KG1 (cell line): ENCODE results near the gene ACLY.
"Not testable (repeated sequence)": the region's sequence is repeated elsewhere in the genome, so short reads cannot be mapped to it uniquely, and the experiment has no call there.

ENCODE experiments used
- DNase-seq: peaks from one replicate; lab custom pipeline; 2025; lab: John Stamatoyannopoulos, UW

Gene ACLY

DNA sequence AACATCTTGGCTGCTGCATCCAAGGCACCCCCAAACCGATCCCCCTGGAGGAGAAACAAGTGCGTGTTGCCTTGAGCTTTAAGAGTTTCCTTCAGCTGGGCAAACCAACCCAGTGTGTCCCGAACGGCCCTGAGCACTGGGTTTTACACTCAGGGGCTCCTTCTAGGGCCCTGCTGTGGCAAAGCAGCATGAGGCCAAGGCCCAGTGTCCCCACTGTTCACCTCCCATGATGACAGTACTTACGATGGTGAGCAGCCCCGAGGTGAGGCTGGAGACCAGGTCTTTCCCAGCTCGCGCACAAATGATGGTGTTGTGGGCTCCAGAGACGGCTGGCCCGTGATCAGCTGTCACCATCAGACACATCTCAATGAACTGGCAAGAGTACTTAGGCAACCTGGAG, 47.0 kb downstream of the ACLY start:
- no peak for DNase-seq

DNA sequence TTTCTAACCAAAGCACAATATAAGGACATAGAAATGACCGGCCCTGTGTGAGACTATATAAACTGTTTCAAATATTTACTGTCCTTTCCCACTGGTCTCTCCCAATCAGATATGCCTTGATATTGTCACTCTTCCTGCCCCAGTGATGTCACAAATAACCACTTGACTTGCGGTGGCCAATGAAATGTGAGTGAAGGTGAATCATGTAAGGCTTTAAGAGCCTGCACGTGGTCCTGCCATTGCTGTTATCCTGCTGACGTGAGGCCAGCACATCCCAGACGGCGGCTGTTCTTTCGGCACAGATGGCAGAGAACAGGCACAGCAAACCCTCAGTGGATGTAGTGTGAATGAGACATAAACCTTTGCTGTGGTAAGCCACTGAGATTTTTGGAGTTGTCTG, 48.1 kb downstream of the ACLY start:
- no peak for DNase-seq

DNA sequence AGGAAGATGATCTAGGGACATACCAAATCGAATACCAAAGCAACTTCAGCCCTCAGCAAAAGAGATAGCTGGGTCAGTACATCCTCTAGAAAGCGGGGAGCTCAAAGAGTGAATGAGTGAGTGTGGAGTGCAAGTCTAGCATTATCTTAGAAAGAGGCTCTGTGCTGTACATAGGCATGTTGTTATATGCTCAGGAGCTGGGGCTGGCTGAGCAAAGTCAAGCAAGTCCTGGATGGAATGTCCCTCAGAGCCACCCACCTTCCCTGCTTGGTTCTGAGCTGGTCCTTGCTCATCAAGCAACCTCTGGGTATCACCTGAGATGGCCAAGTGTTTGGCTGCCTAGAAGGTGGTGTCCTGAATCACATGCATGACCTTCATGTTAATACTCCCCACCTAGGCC, 48.7 kb downstream of the ACLY start:
- no peak for DNase-seq

DNA sequence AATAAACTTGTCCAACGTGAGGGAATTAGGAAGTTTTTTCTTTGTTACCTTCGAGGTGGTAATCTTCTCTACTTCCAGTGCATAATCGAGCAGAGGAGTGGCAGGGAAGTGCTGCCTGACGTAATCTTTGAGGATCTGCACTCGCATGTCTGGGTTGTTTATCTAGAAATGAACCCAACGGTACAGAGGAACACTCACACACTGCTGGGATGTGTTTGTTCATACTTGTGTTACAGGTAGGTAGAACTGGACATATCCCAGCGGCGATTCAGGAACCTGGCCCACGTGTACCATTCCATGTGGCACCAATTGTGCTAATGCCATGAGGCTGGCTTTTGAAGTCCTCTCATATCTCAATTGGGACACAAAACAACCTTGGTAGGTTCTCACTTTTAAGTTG, 49.3 kb downstream of the ACLY start:
- no peak for DNase-seq

DNA sequence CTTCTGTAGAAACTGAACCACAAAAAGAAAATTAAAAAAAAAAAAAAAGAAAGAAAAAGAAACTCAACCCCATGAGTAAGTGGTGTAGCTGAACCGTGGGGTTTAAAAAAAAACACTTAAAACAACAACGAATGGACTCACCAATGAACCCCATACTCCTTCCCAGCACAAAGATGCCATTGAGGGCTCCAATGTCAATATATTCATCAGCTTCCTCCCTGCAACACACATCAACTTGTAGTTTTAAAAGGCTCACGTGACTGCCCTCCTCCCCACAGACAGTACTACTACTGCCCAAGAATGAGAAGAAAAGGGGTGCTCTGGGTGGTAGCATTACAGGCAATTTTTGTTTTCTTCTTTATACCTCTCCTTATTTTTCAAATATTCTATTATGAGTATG, 50.2 kb downstream of the ACLY start:
- DNase-seq: no peak

DNA sequence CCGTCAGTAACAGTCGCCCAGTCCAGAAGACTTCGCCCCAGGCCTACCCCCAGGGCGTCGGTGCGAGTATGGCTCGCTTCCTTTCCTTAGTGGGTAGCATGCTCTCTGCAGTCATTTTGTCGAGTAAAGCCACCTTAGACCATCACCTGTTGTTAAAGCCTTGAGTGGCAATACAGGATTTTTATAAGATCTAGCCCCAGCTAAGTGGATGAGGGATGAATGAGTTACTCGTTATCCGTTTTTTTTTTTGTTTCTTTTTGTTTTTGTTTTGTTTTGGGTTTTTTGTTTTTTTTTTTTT, 53.2 kb downstream of the ACLY start:
- no peak for DNase-seq

DNA sequence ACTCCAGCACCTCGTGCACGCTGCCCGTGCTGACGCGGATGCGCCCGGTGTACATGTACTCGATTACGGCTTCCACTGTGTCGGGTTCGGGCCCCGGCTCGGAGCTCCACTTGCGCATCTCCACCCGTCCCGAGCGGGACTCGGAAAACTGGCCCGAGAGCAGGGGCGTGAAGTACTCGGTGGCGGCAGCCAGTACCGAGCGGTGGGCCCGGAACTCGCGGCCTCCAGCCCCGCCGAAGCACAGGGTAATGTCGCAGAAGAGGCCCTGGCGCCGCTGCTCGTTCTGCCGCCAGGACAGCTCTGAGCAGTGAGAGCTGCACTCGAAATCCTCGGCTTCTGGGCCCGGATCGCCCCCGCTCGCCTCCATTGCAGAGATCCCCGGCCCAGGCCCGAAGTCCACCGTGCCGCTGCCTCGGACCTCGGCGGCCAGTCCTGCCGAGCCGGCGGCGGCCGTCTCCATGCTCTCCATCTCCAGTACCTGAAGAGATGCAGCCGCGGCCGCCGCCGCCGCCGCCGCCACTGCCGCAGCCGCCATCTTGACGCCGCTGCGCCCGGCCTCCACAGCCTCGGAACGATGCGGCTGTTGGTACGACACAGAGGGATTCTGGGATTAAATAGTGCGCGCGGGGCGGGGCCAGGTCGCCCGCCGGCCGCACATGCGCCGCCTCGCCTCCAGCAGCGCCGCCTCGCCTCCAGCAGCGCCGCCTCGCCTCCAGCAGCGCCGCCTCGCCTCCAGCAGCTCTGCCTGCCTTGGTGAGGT, 53.7 kb downstream of the ACLY start, which contains the start of gene KLHL11:
Gene KLHL11 (minus strand): TSS at position 588 of the 760 bp plus-strand sequence. CDS start 53 bp downstream, at position 535.
- peak; percentile 71 for DNase-seq

DNA sequence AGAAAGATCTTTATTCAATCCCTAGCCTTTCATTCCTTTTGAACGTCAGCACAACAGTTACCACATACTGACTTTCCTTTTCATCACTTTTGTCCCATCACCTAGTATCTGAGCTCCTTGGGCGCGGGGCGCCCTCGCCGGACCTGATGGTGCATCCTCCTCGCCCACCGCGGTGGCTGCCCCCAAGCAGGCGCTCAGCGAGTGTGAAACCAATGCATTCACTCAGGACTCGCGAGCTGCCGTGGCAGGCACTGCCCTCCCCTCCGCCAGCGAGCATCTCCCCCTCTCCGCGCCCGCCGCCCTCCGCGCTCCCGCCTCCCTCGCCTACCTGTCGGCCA, 54.3 kb downstream of the ACLY start:
- DNase-seq: no peak

DNA sequence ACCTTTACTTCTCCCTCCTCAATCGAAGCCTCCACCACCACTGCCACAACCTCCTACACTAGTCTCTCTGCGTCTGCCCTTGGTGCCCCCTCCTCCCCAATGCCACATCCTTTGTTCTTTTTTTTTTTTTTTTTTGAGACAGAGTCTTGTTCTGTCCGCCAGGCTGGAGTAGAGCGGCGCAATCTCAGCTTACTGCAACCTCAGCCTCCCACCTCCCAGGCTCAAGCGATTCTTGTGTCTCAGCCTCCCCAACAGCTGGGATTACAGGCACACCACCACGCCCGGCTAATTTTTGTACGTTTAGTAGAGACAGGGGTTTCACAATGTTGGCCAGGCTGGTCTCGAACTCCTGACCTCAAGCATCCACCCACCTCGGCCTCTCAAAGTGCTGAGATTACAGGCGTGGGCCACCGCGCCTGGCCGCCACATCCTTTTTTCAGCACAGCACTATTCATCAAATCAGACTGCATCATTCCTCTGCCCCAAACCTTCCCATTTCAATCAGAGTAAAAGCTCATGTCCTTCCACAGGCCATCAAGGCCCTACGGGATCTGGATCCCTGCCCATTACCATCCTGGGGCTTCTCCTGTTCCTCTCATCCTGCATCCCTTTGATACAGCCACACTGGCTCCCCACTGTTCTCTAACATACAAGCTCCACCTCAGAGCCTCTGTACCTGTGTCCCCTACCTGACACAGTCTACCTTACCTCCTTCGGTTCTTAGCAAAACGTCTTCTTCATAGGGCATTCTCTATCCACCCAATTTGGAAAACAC, 55.5 kb downstream of the ACLY start:
- DNase-seq: no peak

DNA sequence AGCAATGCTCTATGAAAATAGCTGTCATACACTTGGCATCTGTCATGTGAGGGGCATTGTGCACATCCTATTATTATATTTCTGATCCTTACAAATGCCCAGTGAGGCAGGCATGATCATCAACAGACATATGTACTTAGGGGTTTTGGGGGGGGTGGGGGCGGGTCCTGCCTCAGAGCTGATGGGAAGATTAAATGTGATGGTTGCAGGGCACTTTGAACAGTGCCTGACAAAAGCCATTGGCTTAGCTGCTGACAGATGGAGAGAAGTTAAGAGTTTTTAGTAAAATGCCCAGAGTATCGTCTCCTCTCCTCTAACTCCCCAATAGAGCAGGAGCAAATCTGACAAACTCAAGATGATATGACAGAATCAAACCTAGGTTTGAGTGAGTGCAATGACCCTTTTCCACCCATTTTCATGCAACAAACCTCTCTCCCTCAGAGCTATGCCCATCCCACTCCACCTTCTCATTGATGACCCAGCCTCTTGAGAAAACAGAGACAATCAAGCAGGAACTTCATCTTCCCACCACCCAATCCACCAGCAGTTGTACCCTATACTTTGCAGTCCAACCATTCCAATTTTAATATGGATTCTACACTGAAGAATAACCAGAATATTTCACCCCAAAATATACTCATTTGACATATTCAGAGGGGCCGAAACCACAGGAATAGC, 58.4 kb downstream of the ACLY start:
- DNase-seq: no peak

DNA sequence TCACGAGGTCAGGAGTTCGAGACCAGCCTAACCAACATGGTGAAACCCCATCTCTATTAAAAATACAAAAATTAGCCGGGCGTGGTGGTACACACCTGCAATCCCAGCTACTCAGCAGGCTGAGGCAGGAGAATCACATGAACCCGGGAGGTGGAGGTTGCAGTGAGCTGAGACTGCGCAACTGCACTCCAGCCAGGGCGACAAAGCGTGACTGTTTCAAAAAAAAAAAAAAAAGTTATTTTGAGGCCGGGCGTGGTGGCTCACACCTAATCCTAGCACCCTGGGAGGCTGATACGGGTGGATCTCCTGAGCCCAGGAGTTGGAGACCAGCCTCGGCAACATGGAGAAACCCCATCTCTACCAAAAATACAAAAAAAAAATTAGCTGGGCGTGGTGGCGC, 67.4 kb downstream of the ACLY start:
- not testable (repeated sequence) for DNase-seq

DNA sequence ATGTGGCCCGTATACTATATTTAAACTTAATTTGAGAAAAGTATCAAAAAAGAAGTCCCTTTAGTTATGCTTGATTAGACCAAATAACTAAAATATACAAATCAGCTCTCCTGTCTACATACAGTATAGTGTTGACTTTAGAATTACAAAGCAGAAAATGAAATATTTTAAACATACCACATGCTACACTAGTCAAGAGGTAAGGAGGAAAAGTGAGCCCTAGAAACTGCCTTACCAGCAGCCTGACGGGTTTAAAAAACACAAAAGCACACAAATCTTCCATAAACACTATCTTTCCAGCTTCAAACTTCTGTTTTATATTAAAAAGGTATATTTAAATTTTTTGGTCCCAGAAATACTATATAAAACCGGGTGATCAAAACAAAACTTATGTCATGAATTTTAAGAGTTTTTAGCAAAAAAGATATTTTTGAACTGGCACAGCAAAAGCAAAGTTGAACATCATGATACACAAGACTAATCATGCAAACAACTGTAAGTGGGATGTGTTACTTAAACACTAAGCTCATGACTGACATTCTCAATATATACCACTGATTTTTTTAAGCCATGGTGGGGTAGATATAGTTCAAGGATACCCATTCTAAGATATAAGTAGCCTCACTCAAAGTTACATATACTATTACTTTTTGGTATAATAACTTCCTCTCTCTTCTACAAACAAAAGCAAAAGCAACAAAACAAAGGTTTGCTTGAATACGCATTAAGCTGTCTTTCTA, 69.3 kb downstream of the ACLY start:
- DNase-seq: no peak

DNA sequence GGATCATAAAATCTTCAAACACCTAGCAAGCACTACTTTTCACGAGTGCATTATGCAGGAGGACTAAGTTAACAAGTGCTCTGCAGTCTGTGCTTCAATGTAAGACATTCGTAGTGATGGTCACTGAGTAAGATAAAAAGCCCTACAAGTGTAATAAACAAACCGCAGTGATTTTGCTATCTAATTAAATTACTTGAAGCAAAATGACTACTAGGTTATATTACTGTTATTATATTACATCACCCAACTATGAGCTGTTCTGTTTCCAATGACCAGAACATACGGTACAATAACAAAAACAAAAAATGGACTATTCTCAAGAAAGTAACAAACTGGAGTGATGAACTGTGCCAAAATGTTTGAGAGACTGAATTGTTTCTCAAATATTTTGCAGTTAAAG, 70.0 kb downstream of the ACLY start:
- no peak for DNase-seq

DNA sequence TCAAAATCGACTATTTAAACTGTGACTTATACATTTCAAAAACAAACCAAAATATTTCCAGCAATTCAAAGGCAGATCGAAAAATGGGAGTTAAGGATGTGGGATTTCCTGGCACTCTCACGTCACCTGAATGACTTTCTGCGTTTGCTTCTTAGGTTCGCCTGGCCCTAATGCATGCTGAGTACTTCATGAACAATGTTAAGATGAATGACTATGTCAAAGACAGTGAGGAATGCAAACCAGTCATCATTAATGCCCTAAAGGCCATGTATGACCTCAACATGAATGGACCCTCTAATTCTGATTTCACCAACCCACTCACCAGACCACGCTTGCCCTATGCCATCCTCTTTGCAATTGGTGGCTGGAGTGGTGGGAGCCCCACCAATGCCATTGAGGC, 73.8 kb downstream of the ACLY start:
- no peak for DNase-seq

DNA sequence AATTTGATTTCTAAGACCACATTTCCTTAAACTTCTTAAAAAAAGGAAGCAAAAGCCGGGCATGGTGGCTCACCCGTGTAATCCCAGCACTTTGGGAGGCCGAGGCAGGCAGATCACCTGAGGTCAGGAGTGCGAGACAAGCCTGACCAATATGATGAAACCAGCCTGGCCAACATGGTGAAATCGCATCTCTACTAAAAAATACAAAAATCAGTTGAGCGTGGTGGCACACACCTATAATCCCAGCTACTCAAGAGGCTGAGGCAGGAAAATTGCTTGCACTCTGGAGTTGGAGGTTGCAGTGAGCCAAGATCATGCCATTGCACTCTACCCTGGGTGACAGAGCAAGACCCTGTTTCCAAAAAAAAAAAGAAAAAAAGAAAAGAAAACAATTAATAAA, 78.0 kb downstream of the ACLY start:
- not testable (repeated sequence) for DNase-seq

DNA sequence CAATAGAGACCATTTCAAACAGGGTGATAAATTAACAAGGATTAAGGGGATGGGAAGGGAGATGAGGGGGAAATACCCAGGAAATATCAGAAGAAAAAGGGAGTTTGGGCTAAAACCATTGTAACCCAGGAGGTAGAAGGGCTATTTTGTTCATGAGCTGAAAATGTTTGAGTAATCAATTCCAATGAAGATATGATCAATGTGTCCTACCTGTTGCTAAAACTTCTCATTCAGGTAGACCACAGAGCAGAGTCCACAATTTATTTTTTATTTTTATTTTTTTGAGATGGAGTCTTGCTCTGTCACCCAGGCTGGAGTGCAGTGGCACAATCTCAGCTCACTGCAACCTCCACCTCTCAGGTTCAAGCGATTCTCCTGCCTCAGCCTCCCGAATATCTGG, 79.3 kb downstream of the ACLY start:
- DNase-seq: not testable (repeated sequence)

DNA sequence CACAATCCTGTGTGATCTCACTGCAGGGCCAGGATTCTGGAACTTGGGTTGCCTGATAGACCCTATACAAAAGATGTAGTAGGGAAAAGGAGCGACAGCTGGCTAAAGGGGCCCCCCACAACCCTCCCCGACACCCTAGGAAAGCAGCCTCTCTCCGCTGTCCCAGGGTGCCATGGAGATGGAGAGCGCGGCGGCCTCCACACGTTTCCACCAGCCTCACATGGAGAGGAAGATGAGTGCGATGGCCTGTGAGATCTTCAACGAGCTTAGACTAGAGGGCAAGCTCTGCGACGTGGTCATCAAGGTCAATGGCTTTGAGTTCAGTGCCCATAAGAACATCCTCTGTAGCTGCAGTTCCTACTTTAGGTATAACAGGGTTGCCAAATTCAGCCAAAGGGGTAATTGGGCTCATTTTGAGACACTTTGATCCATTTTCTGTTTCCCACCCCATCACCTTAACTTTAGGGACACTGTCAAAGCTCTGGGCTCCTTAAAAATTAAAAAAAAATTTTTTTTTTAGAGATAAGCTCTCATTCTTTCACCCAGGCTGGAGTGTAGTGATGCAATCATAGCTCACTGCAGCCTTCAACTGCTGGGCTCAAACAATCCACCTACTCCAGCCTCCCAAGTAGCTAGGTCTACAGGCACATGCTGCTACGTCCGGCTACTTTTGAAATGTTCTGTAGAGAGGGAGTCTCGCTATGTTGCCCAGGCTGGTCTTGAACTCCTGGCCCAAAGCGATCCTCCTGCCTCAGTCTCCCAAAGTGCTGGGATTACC, 80.8 kb downstream of the ACLY start, which contains the start of gene KLHL10:
Gene KLHL10 (plus strand): TSS at position 65 of the 778 bp plus-strand sequence. CDS start 108 bp downstream, at position 173.
- DNase-seq: no peak

DNA sequence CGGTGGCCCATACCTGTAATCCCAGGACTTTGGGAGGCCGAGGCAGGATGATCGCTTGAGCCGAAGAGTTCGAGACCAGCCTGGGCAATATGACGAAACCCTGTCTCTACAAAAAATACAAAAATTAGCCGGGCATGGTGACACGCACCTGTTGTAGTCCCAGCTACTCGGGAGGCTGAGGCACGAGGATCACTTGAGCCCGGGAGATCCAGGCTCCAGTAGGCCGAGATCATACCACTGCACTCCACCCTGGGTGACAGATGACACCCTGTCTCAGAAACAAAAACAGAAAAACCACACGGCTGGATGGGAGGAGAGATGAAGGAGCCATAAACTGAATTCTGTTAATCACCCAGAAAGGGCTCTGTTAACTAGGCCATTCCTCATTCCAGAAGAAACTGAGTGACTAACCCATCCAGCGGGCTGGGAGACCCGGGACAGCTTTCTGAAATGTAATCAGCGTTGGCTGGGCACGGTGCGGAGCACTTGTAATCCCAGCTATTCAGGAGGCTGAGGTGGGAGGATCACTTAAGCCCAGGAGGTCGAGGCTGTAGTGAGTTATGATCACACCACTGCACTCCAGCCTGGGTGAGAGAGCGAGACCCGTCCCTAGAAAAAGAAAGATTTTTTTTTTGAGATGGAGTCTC, 82.1 kb downstream of the ACLY start:
- no peak for DNase-seq

DNA sequence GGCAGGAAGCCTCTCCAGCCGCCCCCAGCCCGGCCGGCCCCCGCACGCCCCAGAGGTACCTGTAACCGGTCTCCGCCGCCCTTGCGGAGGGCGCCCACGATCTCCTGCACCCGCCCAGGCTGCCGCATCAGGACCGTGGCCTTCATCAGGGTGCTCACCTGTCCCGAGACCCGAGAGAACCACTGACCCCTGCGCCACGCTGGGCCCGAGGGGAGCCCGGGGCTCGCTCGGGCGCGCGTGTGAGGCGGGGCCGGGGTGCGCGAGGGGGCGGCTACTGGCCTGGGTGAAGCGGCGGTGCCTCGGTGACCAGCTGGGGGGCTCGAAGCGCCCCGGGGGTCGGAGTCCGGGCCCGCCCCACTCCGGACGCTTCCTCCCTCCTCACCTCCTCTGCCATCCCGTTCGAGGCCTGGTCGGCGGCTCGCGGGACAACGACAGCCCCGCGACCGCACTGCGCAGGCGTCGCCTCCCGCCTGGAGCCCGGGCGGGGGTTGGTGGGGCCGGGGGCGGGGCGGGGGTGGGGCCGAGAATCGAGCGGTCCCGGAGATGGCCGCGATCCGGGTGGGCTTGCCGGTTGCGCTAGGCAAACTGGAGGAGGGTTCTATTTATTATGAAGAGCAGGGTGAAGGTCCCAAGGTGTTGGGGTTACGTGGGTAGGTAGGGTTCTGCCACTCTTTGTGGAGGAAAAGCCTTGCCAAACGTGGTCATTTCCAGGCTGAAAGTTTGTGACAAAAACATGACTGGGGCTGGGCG, 82.8 kb downstream of the ACLY start, which contains the start of gene NT5C3B:
Gene NT5C3B (minus strand): TSS at position 433 of the 750 bp plus-strand sequence. CDS start 39 bp downstream, at position 394.
- DNase-seq: no peak

DNA sequence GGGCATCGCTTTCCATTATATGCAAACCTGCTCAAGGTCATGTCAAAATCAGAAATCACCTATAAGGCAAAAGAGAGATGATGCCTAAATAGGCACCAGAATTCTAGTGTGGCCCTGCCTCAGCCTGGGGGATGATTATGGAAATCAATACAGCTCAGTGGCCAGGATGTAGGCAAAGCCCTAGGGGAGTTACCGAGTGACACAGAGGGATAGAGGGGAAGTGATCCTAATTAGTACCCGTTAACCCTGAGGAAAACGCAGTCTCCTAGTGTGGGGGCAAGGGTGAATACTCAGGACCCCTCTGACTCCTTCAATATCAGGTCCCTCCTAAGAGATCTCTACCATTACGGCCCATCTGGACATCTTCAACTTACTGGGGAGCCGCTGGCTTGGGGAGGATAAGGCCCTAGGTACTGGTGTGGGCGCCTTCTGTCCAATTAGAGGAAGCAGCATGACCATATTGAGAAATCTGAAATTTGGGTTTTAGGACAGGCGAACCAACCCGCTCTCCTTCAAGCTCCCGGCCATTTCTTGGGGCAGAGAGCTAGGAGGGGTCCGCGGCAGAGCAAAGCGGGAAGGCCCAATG, 83.4 kb downstream of the ACLY start:
- no peak for DNase-seq
